HepG2 (cell line): ENCODE measurements around the gene PHIP. TPM values are rescaled to one million over a fixed set of nuclear protein-coding genes. Genes with fewer than 3 reads are reported as not detected.

Experiments used
- ATAC-seq: fragments of 200-7000 bp; cut with Tn5 transposase; 3 replicates; pipeline ENCODE4 v1.9.1; 2020; ENCODE audit warnings: mild to moderate bottlenecking, moderate library complexity
- BruUV-seq: library from RNA; stranded (reverse); fragments of 400-500 nt; replicated peaks from 2 replicates; lab custom pipeline; 2021; lab: Mats Ljungman, UMichigan
- CTCF ChIA-PET: fragments of 300-600 bp; formaldehyde crosslinking; extraction: SDS; loops from one replicate; lab custom pipeline; 2021; ENCODE audit warnings: low total read pairs, inconsistent platforms, low intra/inter-chr PET ratio; lab: Yijun Ruan, JAX
- POLR2A ChIA-PET: fragments of 350-600 bp; sonication (Branson Sonifier 250); formaldehyde crosslinking; loops from one replicate; lab custom pipeline; 2020; ENCODE audit warnings: antibody characterized with exemption, inconsistent platforms; lab: Yijun Ruan, JAX
- DNase-seq: peaks from one replicate; pipeline ENCODE4 v3.0.0-alpha.2; 2015; ENCODE audit warnings: low spot score
- FAIRE-seq: peaks from 3 replicates; lab custom pipeline; 2011; peaks lifted over from hg19 to GRCh38; lab: Jason Lieb, UNC
- H2AFZ ChIP-seq: one replicate; pipeline ENCODE4 v1.6.1; 2011; ENCODE audit warnings: low read length, inconsistent platforms
- H3K27ac ChIP-seq: fragments of 300-600 bp; 3 replicates; pipeline ENCODE4 v1.8.0; 2011; ENCODE audit warnings: mixed run types, mild to moderate bottlenecking, mixed read lengths, low read length, inconsistent platforms; ENCODE audit not compliant: insufficient read depth; ENCODE audit errors: extremely low read length
- H3K27me3 ChIP-seq, 2 experiments: fragments of 200-600 bp in 1 of 2; 2 replicates in 1 of 2; 3 replicates in 1 of 2; pipeline versions ENCODE4 v1.6.0 to v1.8.0; 2011; ENCODE audit warnings: low read length in 2 of 2, mild to moderate bottlenecking in 2 of 2, moderate library complexity in 2 of 2, inconsistent platforms in 1 of 2; ENCODE audit not compliant: insufficient read depth in 2 of 2, control insufficient read depth in 1 of 2
- H3K36me3 ChIP-seq, 2 experiments: fragments of 200-600 bp in 1 of 2; replicated peaks in 1 of 2; 2 replicates in 1 of 2; 3 replicates in 1 of 2; pipeline versions ENCODE4 v1.5.1 to v1.8.0; 2011; ENCODE audit warnings: low read length in 2 of 2, inconsistent platforms in 1 of 2; ENCODE audit not compliant: insufficient read depth in 2 of 2, control insufficient read depth in 1 of 2
- H3K4me1 ChIP-seq: 2 replicates; pipeline ENCODE4 v1.5.1; 2012; ENCODE audit warnings: low read length, inconsistent platforms; ENCODE audit not compliant: insufficient read depth
- H3K4me2 ChIP-seq: 2 replicates; pipeline ENCODE4 v1.6.0; 2011; ENCODE audit warnings: low read depth, low read length, inconsistent platforms
- H3K4me3 ChIP-seq, 3 experiments: fragments of 200-600 bp in 1 of 3; sonication (generic), shearing (Covaris generic) in 1 of 3; replicated peaks in 1 of 3; 2 replicates each; pipeline ENCODE4 v1.5.1; 2011 to 2016; ENCODE audit warnings: low read length in 3 of 3, inconsistent platforms in 2 of 3, low read depth in 2 of 3, mild to moderate bottlenecking in 2 of 3, control low read depth in 1 of 3, mixed read lengths in 1 of 3; ENCODE audit not compliant: insufficient read depth in 1 of 3
- H3K79me2 ChIP-seq: one replicate; pipeline ENCODE4 v1.6.1; 2011; ENCODE audit warnings: low read length, inconsistent platforms; ENCODE audit not compliant: insufficient read depth
- H3K9ac ChIP-seq: 2 replicates; pipeline ENCODE4 v1.6.0; 2011; ENCODE audit warnings: mild to moderate bottlenecking, low read depth, low read length, inconsistent platforms; ENCODE audit not compliant: insufficient read depth
- H3K9me3 ChIP-seq: 2 replicates; pipeline ENCODE4 v1.5.1; 2012; ENCODE audit warnings: mild to moderate bottlenecking, low read length
- H4K20me1 ChIP-seq: 2 replicates; pipeline ENCODE4 v1.6.0; 2011; ENCODE audit warnings: inconsistent platforms, mild to moderate bottlenecking, low read length, moderate library complexity; ENCODE audit not compliant: insufficient read depth
- HNRNPK ChIP-seq: fragments of 200-400 bp; formaldehyde crosslinking; IDR thresholded peaks from 2 replicates; pipeline ENCODE4 v1.6.1; 2018; ENCODE audit warnings: low read length, low read depth, moderate library complexity, mild to moderate bottlenecking; ENCODE audit not compliant: poor library complexity, severe bottlenecking
- STAT5B ChIP-seq: sonication (generic); formaldehyde crosslinking; IDR thresholded peaks from 2 replicates; pipeline ENCODE4 v1.4.0; 2020; ENCODE audit warnings: missing genetic modification reagents
- ZNF550 ChIP-seq: sonication (generic); formaldehyde crosslinking; IDR thresholded peaks from 2 replicates; pipeline ENCODE4 v1.4.0; 2020; ENCODE audit warnings: mild to moderate bottlenecking, missing genetic modification reagents, borderline replicate concordance
- ZNF7 ChIP-seq: IDR thresholded peaks from 2 replicates; pipeline ENCODE4 v1.6.1; 2016; ENCODE audit warnings: missing biosample characterization, missing genetic modification reagents
- WGBS: methylation state at CpG from one replicate; pipeline ENCODE4 v1.1.6; 2017; ENCODE audit warnings: low lambda C conversion rate; 5-methylcytosine and 5-hydroxymethylcytosine counted together
- in situ Hi-C: cut with HindIII; loops from 2 replicates; pipeline ENCODE4 v1.10.0; 2017; ENCODE audit warnings: low pct_unique_long_range_greater_than_20kb; ENCODE audit not compliant: extremely low pct_ligation_motif_present
- intact Hi-C: fragments of 100-400 bp; cut with micrococcal nuclease; formaldehyde crosslinking; loops from one replicate; pipeline ENCODE4 v1.10.0; 2022; ENCODE audit not compliant: unreplicated experiment
- polyA plus RNA-seq, 8 experiments: library from polyadenylated mRNA; depleted of rRNA in 3 of 8; stranded (reverse) in 7 of 8; unstranded in 1 of 8; fragments of >200 nt; fragmentation: Illumina TruSeq in 4 of 8; extraction: Trizol in 4 of 8; gene quantifications; 2 replicates each; pipeline versions ENCODE4 v1.2.1 to v1.2.3, GENCODE V29; 2011 to 2016; ENCODE audit warnings: low read depth in 4 of 8, missing spikeins in 1 of 8, mixed read lengths in 1 of 8; ENCODE audit not compliant: insufficient read depth in 1 of 8
- total RNA-seq, 5 experiments: library from RNA; depleted of rRNA; stranded (reverse); fragments of >200 nt; fragmentation: Illumina TruSeq; extraction: Trizol; gene quantifications; 2 replicates each; pipeline ENCODE4 v1.2.3, GENCODE V29; 2016; ENCODE audit warnings: low read depth in 1 of 5
- TF ChIP-seq, protein P1 (sequence below), 2 experiments: IDR thresholded peaks; 2 replicates each; pipeline ENCODE4 v1.6.1; 2011 to 2012; ENCODE audit warnings: low read length in 2 of 2, borderline replicate concordance in 1 of 2, low read depth in 1 of 2, mild to moderate bottlenecking in 1 of 2, moderate library complexity in 1 of 2

Gene PHIP
- total and polyA plus RNA-seq, 2 of the 13 experiments (the other 11 are each of a cell fraction or from before 2014, with no cell fraction given), result 6.5 to 23.5 TPM

DNA sequence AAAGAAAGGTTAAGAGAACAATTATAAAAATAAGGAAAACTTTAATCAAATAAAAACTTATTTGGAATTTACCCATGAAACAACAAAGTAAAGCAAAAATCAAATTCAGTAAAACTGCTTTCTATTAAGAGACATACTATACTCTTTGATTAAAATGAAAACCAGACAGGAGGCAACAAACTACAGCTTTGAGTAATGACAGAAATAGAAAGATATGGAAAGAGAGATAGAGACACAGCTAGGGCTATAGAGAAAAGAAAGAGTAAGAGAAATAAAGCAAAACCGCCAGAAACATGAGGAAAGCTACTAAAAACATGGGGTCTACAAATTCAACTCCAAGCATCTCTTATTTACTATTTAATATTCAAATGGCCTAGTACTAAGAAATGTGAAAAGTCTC lies 67.6 kb downstream of the PHIP start:
- Histone ChIP-seq H3K4me2 (no peak overlapping the region), H3K79me2 (no peaks in the 10 kb centered on the region), H3K9me3 (no peaks in the 10 kb centered on the region), H3K4me3 (no peak overlapping the region), H3K4me1 (no peaks in the 10 kb centered on the region), H4K20me1 (no peaks in the 10 kb centered on the region), H3K27ac (no peak overlapping the region), H3K27me3 (no peaks in the 10 kb centered on the region), H2AFZ (no peak overlapping the region), H3K9ac (no peak overlapping the region), H3K36me3 (peaks cover 0 to 21% of the 10 kb centered on the region in 2 experiments; a peak in 3 of 5 replicates)
- ChIA-PET POLR2A (no interaction called here), CTCF (no interaction called here)
- FAIRE-seq (no peak), ATAC-seq (no peak), DNase-seq (no peak)
- BruUV-seq, result no TSS peak
- intact Hi-C loops, result no loop called here
- 97% methylated on average over 1 of the region's 1 CpG for WGBS
- no peak for TF ChIP-seq ZNF7
- TF ChIP-seq STAT5B (CRISPR knock-in tag), result no peak
- in situ Hi-C loops, result no loop called here

DNA sequence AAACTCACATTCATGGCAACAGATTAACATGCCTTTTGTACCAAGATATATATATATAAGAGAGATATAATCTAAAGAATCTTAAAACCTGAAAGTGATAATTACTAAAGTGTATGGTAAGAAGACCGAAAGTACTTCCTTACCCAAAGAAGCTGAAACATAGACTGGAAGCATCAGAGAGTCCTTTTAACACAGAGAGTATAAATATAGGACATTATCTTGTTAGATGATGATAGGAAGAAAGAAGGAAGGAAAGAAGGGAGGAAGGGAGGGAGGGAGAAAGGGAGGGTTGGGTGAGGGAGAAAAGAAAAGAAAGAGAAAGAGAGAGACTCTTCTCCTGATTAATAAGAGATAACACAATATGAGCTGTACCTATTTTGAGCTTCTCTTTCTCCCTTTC lies 68.2 kb downstream of the PHIP start:
- H3K9me3 ChIP-seq, result no peaks in the 10 kb centered on the region
- no TSS peak for BruUV-seq
- in situ Hi-C loops, result no loop called here
- no peaks in the 10 kb centered on the region for H3K4me1 ChIP-seq
- intact Hi-C loops, result no loop called here
- no peaks in the 10 kb centered on the region for H3K79me2 ChIP-seq
- H3K36me3 ChIP-seq, result peaks cover 0 to 19% of the 10 kb centered on the region in 2 experiments; a peak in 3 of 5 replicates
- H3K27me3 ChIP-seq, result no peaks in the 10 kb centered on the region
- FAIRE-seq, result no peak
- no peak overlapping the region for H3K4me2 ChIP-seq
- TF ChIP-seq HNRNPK (peak; percentile 26), ZNF550 (CRISPR knock-in tag) (no peak)
- TF ChIP-seq, protein P1, sequence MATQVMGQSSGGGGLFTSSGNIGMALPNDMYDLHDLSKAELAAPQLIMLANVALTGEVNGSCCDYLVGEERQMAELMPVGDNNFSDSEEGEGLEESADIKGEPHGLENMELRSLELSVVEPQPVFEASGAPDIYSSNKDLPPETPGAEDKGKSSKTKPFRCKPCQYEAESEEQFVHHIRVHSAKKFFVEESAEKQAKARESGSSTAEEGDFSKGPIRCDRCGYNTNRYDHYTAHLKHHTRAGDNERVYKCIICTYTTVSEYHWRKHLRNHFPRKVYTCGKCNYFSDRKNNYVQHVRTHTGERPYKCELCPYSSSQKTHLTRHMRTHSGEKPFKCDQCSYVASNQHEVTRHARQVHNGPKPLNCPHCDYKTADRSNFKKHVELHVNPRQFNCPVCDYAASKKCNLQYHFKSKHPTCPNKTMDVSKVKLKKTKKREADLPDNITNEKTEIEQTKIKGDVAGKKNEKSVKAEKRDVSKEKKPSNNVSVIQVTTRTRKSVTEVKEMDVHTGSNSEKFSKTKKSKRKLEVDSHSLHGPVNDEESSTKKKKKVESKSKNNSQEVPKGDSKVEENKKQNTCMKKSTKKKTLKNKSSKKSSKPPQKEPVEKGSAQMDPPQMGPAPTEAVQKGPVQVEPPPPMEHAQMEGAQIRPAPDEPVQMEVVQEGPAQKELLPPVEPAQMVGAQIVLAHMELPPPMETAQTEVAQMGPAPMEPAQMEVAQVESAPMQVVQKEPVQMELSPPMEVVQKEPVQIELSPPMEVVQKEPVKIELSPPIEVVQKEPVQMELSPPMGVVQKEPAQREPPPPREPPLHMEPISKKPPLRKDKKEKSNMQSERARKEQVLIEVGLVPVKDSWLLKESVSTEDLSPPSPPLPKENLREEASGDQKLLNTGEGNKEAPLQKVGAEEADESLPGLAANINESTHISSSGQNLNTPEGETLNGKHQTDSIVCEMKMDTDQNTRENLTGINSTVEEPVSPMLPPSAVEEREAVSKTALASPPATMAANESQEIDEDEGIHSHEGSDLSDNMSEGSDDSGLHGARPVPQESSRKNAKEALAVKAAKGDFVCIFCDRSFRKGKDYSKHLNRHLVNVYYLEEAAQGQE (IDR thresholded peaks at IDR 0.05; ENCODE audit: borderline replicate concordance in 1 of 2, low read depth in 1 of 2, low read length in 2 of 2), result no peak
- ATAC-seq, result no peak
- H3K4me3 ChIP-seq, result no peak overlapping the region
- 97% methylated on average over 1 of the region's 1 CpG for WGBS
- H4K20me1 ChIP-seq, result no peaks in the 10 kb centered on the region
- CTCF ChIA-PET, result no interaction called here
- POLR2A ChIA-PET, result no interaction called here
- no peak overlapping the region for H2AFZ ChIP-seq
- H3K27ac ChIP-seq, result no peak overlapping the region
- no peak overlapping the region for H3K9ac ChIP-seq
- no peak for DNase-seq
